Fibroblast of skin of left quadriceps (primary cell): ENCODE measurements around the gene TMEM139.
"Not testable (repeated sequence)": the region's sequence is repeated elsewhere in the genome, so short reads cannot be mapped to it uniquely, and the experiment has no call there.

Experiments
- DNase-seq, 2 experiments: peaks; one replicate each; pipeline ENCODE4 v3.0.0-alpha.2; 2013; ENCODE audit warnings: low read depth in 2 of 2

TMEM139 gene

DNA sequence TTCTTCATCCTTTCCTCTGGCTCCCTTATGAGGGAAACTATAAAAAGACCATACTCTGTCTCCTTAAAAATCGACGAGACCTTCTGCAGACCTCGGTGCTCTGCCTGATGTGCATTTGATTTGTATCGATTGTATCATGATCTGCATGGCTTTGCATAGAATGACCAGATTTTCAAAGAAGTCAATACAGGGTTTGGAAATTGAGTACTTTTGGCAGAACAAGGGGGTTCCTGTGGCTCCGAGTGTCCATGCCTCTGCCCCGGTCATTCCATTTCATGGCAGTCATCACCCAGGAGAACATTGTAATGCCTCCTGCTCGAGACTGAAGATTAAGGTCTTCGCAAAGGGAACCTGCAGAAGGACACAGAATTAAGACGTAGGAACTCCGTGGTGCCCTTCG is 4.1 kb downstream of the TMEM139 start:
- no peak for DNase-seq

DNA sequence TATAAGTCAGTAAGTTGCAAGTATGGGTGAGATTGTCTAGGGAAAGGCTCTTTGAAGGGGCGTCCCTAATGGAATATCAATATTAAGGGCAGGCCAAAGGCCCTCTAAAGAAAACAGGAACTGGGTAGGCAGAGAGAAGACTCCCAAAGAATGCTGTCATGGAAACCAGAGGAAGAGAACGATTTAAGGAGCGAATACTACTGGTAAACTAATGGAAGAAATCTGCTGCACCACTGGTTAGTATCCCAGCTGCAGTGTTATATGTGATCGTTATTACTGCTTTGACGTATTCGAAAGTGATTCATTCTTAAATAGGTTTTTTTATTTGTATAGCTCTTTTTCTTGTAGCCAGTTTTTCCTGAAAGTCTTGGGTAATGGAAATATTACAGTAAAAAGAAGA is 4.7 kb downstream of the TMEM139 start:
- no peak for DNase-seq

GRCh38 chr7:143289888-143290287 is 5.1 kb downstream of the TMEM139 start:
- not testable (repeated sequence) for DNase-seq

DNA sequence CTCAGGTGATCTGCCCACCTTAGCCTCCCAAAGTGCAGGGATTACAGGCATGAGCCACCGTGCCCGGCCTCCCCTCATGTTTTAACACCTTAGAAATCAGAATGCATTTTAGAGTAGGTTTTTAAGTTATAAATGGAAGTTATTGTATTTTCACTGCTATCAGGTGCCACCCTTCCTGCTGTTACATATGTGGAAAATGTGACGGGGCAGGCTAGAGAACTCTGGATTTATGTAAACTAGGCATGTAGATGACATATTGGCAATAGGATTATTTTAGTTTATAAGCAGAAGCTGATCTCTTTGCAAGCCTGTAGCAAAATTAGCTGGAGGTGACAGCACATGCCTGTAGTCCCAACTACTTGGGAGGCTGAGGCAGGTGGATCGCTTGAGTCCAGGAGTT is 5.5 kb downstream of the TMEM139 start:
- DNase-seq, result no peak

DNA sequence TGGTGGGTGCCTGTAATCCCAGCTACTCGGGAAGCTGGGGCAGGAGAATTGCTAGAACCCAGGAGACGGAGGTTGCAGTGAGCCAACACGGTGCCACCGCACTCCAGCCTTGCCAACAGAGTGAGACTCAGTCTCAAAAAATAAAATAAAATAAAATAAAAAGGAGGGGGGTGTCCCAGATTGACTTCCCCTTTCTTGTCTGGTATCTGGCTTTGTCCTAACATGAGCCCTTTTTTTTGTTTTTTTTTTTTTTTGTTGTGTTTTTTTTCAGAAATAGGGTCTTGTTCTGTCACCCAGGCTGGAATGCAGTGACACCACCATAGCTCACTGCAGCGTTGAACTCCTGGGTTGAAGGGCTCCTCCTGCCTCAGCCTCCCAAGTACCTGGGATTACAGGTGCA is 8.1 kb downstream of the TMEM139 start:
- DNase-seq, result no peak

DNA sequence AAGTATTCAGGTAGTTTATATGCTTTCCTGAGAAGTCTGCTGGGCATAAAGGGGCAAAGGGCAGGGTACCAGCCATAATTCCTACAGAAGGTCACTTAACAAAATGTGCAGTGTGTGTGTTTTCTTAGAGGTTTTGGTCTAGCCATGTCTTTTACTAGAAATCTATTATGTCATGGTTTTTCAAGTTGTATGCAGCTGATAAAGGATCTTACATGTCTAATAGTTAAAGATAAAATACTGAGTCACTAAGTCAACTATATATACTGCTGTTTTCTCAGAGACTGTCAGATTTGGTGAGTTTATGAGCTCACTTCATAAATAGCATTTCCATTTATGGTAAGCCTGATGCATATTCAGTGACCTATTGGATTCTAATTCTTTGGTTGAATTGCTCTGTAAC is 11.1 kb downstream of the TMEM139 start:
- peak; percentile 42 to 48 for DNase-seq

GRCh38 chr7:143296686-143297085 is 11.9 kb downstream of the TMEM139 start:
- peak in 1 of 2 experiments; percentile 13 for DNase-seq

DNA sequence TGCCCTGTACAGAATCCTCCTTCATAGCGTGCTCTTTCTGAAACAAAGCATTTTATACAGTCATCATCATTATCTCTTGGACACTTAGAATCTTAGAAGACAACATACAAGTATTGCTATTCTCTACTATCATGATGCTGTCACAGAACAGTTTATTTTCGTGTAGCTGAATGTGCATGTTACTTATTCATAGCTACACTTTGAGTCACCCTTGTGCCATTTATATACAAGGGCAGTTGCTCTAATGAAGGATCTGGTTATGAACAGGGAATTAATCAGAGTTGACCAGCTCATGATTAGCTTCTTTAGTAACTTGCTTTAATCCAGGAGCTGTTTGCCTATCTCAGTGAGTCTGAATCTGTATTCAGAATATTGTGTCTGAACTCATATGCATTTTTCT is 14.6 kb downstream of the TMEM139 start:
- DNase-seq, result no peak

GRCh38 chr7:143299840-143300239 is 15.1 kb downstream of the TMEM139 start:
- no peak for DNase-seq

- DNase-seq, result no peak
Measured at GRCh38 chr7:143300959-143301935, 16.5 kb downstream of the TMEM139 start.

DNA sequence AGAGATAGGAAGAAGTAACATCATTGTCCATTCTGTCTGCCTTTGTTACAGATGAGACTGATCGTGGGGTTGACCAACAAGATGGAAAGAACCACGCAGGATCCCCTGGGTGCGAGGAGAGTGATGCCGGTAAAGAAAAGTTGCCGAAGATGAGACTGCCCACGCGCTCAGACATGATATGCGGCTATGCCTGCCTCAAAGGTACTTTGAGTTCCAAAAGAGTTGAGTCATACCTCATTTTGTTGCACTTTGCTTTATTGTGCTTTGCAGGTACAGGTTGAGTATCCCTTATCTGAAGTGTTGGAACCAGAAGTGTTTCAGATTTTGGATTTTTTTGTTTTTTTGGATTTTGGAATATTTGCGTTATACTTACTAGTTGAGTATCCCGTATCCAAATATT is 19.0 kb downstream of the TMEM139 start:
- DNase-seq, result no peak

DNA sequence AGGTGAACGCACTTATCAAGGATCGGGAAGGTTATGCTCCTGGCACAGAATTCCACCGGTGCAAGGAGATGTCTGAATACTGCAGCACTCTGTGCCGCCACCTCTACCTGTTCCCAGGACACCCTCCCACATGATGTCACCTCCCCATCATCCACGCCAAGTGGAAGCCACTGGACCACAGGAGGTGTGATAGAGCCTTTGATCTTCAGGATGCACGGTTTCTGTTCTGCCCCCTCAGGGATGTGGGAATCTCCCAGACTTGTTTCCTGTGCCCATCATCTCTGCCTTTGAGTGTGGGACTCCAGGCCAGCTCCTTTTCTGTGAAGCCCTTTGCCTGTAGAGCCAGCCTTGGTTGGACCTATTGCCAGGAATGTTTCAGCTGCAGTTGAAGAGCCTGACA is 20.2 kb downstream of the TMEM139 start:
- DNase-seq, result no peak

DNA sequence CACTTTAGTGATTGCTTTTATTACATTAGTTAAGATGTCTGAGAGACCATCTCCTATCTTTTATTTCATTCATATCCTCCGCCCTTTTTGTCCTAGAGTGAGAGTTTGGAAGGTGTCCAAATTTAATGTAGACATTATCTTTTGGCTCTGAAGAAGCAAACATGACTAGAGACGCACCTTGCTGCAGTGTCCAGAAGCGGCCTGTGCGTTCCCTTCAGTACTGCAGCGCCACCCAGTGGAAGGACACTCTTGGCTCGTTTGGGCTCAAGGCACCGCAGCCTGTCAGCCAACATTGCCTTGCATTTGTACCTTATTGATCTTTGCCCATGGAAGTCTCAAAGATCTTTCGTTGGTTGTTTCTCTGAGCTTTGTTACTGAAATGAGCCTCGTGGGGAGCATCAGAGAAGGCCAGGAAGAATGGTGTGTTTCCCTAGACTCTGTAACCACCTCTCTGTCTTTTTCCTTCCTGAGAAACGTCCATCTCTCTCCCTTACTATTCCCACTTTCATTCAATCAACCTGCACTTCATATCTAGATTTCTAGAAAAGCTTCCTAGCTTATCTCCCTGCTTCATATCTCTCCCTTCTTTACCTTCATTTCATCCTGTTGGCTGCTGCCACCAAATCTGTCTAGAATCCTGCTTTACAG is 20.8 kb downstream of the TMEM139 start:
- DNase-seq, result no peak

- no peak for DNase-seq
Measured at GRCh38 chr7:143308632-143309031, 23.9 kb downstream of the TMEM139 start.

- DNase-seq, result no peak
Measured at GRCh38 chr7:143314127-143314526, 29.4 kb downstream of the TMEM139 start.

DNA sequence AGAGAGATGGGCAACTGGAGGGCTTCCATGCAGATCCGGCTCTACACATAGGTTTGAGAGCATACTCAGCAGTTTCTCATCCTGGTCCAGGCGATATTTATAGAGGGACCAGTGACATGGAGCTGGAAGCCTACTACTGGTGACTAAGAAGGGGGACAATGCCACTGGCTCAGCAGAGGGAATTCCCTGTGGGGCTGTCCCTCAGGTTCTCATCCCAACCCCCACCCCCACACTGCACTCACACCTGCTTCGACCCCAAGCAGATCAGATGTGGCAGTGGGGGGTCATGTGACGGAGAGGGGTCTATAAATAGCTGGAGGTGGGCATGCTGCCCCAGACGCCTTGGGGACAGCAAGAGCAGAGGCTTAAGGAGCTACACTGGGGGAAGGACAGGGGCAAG is 31.0 kb downstream of the TMEM139 start, which contains the start of gene CLCN1:
Gene CLCN1 (plus strand): TSS at position 336 of the 400 bp plus-strand sequence. CDS start 102 bp downstream, outside the sequence.
- DNase-seq, result no peak

- DNase-seq, result no peak
Measured at GRCh38 chr7:143316492-143316891, 31.7 kb downstream of the TMEM139 start.

- DNase-seq, result peak in 1 of 2 experiments; percentile 18
Measured at GRCh38 chr7:143318661-143319060, 33.9 kb downstream of the TMEM139 start.

GRCh38 chr7:143320620-143321019 is 35.9 kb downstream of the TMEM139 start:
- DNase-seq, result no peak

DNA sequence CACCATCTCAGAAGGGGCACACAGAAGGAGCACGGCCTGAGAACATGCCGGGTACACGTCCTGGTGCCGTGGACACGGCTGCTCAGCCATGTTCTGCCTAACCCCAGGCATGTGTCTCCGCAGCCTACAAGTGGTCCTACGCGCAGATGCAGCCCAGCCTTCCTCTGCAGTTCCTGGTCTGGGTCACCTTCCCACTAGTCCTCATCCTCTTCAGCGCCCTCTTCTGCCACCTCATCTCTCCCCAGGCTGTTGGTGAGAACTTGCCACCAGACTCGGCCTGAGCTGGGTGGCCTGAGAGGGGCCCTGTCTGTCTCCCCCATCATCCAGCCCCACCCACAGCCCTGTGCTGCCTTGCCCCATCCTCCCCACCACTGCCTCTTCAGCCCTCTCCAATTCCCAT is 36.5 kb downstream of the TMEM139 start:
- DNase-seq, result no peak

DNA sequence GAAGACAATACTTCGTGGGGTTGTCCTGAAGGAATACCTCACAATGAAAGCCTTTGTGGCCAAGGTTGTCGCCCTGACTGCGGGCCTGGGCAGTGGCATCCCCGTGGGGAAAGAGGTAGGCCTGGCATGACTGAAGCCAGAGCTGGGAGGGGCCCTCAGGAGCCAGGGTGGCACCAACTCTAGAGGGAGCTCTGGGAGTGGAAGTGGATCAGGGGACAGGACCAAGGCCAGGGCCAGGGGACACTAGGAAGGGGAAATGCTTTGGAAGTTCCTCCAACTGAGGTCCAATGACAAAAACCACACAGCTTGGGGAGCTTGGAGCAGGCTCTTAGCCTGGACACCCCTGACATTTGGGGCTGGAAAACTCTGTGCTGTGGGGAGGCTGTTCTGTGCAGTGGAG is 37.0 kb downstream of the TMEM139 start:
- DNase-seq, result no peak

- DNase-seq, result no peak
Measured at GRCh38 chr7:143322760-143323633, 38.2 kb downstream of the TMEM139 start.
